ENCODE measurements around the gene PIK3R5.

Gene PIK3R5

DNA sequence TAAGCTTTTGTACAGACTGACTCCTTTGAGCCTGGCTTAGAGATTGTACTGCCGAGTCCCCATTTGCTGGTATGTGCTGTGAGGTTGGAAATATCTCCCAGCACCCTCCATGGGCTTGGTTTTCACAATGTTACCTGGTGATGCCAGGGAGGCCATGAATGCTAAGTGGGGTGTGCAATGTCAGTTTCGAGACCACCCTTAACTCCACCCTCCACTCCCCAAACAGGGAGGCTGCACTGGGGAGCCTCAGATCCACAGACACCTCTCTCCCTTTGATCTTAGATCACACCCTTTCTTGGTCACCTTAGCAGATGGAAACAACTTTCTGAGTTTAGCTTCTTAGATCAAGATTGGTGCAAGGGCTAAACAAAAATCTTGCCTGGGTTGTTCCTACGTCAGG lies 69.4 kb downstream of the PIK3R5 start:
- TF ChIP-seq, protein P1, sequence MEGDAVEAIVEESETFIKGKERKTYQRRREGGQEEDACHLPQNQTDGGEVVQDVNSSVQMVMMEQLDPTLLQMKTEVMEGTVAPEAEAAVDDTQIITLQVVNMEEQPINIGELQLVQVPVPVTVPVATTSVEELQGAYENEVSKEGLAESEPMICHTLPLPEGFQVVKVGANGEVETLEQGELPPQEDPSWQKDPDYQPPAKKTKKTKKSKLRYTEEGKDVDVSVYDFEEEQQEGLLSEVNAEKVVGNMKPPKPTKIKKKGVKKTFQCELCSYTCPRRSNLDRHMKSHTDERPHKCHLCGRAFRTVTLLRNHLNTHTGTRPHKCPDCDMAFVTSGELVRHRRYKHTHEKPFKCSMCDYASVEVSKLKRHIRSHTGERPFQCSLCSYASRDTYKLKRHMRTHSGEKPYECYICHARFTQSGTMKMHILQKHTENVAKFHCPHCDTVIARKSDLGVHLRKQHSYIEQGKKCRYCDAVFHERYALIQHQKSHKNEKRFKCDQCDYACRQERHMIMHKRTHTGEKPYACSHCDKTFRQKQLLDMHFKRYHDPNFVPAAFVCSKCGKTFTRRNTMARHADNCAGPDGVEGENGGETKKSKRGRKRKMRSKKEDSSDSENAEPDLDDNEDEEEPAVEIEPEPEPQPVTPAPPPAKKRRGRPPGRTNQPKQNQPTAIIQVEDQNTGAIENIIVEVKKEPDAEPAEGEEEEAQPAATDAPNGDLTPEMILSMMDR (IDR thresholded peaks at IDR 0.05; ENCODE audit: low read depth, low read length) = no peak

DNA sequence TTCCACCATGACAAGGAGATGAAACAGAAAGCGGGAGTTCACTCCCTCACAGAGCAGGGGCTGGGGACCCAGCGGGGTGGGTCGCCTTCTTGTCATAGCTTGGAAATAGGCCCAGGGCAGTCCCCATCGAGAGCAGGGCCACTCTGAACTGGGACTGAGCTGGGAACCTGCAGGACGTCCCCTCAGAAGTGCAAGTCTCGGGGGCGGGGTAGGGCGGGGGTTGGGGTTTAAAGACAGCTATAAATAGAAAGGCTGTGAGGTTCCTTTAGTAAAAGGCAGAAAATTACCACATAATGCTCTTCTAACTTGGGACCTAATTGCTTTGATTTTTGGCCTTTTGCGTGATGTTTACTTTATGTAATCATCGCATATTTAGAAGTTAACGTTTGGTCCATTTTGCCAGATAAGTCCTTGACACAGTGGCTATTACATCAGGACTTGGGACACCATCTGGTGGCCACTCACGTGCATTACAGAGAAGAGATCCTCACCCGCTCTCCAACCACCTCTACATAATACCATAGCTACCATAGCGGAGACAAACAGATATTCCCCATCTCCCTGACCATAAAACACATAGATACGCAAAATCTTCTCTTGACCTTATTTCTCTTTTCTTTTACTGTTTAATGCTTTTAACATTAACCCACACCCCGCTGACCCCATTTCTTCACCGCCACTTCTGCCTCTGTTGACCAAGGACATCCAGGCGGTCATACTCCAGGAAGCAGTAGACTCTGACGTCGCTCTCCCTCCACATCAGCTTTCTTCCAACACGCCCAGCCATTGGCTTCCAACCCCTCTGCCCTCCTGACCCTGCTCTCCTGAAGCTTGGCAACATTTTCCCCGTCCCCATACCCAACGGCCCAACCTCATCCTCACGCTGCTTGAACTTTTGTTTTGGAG lies 70.6 kb downstream of the PIK3R5 start:
- TF ChIP-seq, protein P1 (IDR thresholded peaks at IDR 0.05; ENCODE audit: low read depth, low read length) = peak; percentile 78
- peak overlapping the region; percentile 36; the same call in 1 of the 2 replicates for H3K4me3 ChIP-seq (ENCODE audit: low read depth, low read length)

More for the DNA sequence above, 69.4 kb downstream of the PIK3R5 start:
- H3K4me3 ChIP-seq (ENCODE audit: low read depth, low read length) = no peak overlapping the region

DNA sequence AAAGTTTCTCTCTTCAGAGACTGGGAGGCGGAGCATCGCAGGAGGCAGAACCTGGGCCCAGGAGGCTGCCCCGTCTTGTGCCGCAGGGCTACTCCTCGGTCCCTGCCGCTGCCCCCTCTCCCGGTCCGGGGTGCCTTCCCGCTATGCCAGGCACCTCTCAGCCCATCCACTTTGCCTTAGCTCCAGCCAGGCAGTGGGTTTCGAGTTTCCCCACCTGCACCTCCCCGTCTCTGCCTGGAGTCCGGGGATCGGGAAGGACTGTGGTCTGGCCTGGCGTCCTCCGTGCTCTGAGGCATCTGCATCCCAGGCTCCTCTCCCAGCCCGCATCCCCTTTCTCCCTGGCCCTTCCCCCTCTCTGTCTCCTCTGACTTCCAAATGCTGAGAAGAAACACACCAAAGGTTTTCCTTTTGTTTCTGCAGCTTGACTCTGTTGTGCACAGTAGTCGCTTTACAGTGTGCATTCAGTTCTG lies 71.3 kb downstream of the PIK3R5 start:
- TF ChIP-seq, protein P1 (IDR thresholded peaks at IDR 0.05; ENCODE audit: low read depth, low read length) = no peak
- peak overlapping the region; percentile 36; the same call in 1 of the 2 replicates for H3K4me3 ChIP-seq (ENCODE audit: low read depth, low read length)

DNA sequence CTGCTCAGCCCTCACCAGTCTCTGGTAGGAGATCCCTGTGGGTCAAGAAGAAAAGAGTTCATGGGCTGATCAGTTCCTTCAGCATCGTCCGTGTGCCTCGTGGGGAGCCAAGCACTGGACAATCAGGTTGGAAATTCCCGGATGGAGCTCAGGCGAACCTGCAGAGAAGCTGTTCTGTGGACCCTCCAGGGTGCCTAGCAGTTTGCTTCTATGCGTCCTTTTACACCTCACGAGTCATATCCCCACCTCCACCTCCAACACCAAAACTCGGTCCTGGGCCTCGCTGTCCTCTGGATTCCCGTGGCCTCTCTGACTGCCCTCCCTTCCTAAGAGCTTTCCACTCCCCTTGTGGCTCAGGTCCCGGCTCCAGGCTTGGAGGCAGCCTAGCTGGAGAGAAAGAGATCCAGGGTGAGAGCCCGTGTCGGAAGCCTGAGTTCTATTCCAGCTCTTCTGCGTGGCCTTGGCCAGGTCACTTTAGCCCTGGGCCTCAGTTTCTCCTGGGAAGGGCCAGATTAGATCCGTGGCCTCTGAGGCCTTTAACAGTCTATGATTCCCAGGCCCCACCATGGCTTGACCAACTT lies 71.8 kb downstream of the PIK3R5 start:
- no peak overlapping the region for H3K4me3 ChIP-seq (ENCODE audit: low read depth, low read length)
- TF ChIP-seq, protein P1 (IDR thresholded peaks at IDR 0.05; ENCODE audit: low read depth, low read length) = no peak

DNA sequence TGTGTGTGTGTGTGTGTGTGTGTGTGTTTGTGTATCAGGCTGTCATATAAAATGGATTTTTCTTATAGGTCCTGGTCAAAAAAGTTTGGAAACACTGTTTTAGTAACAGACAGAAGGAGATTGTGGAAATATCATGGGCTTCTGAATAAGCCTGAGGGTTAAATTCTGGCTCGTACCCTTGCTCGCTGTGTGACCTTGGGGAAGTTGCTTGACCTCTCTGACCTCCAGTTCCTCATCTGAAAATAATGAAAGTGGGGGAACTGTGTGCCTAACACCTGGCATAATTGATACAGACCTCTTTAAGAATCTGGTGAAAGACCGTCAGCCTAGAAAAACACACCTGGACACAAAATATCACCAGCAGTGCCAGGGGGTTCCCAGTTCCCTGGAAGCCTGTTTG lies 72.4 kb downstream of the PIK3R5 start:
- TF ChIP-seq, protein P1 (IDR thresholded peaks at IDR 0.05; ENCODE audit: low read depth, low read length) = no peak

DNA sequence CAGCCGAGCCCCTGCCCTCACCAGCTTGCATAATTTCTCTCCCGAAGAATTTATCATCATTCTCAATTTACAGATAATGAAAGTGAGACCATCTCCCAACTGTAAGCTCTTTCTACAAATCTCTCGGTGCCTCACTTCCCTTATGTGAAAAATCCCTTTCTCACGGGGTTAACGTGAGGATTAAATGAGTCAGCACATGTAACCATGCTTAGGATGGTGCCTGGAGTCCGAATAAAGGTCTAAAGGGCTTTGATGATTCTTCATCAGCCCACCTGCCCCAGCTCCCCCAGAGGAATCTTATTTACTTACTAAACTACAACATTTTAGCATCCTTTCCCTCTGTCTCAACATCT lies 73.2 kb downstream of the PIK3R5 start:
- TF ChIP-seq, protein P1 (IDR thresholded peaks at IDR 0.05; ENCODE audit: low read depth, low read length) = no peak
- no peak overlapping the region for H3K4me3 ChIP-seq (ENCODE audit: low read depth, low read length)

More for the DNA sequence above, 72.4 kb downstream of the PIK3R5 start:
- no peak overlapping the region for H3K4me3 ChIP-seq (ENCODE audit: low read depth, low read length)

DNA sequence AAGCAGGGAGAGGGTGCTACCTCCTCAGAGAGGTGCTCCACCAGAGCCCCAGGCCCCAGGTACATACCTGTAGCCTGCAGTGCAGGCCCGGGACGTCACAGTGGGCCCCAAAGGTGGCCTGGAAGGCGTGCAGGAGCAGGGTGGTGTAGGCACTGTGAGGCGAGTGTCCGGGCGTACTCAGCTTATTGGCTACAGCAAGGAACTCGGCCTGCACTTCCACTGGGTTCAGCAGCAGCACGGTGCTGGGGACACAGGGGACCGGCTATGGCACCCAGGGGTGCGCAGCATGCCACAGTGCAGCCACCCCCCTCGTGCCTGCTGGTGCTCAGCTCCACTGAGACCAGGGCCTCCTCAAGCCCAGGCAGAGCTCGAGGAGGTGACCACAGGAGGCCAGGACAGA lies 74.8 kb downstream of the PIK3R5 start:
- TF ChIP-seq, protein P1 (IDR thresholded peaks at IDR 0.05; ENCODE audit: low read depth, low read length) = no peak
- H3K4me3 ChIP-seq (ENCODE audit: low read depth, low read length) = no peak overlapping the region

Data from WI38 (cell line).